ENCODE data around the gene AOPEP.

The AOPEP gene

GRCh38 chr9:95062596-95063065, 336.1 kb downstream of the AOPEP start:
- DNase-seq (ENCODE audit: low read depth): no peak

- no peak for DNase-seq (ENCODE audit: low read depth)
Measured at GRCh38 chr9:95063300-95063699, 336.8 kb downstream of the AOPEP start.

GRCh38 chr9:95065224-95065623, 338.7 kb downstream of the AOPEP start:
- DNase-seq (ENCODE audit: low read depth): no peak

- DNase-seq (ENCODE audit: low read depth): no peak
Measured at GRCh38 chr9:95067057-95067456, 340.6 kb downstream of the AOPEP start.

- no peak for DNase-seq (ENCODE audit: low read depth)
Measured at GRCh38 chr9:95067897-95068296, 341.4 kb downstream of the AOPEP start.

- DNase-seq (ENCODE audit: low read depth): no peak
Measured at GRCh38 chr9:95070549-95071021, 344.1 kb downstream of the AOPEP start.

- no peak for DNase-seq (ENCODE audit: low read depth)
Measured at GRCh38 chr9:95071450-95071849, 345.0 kb downstream of the AOPEP start.

- no peak for DNase-seq (ENCODE audit: low read depth)
Measured at GRCh38 chr9:95071925-95072324, 345.4 kb downstream of the AOPEP start.

- DNase-seq (ENCODE audit: low read depth): no peak
Measured at GRCh38 chr9:95073042-95073607, 346.6 kb downstream of the AOPEP start.

GRCh38 chr9:95073918-95074317, 347.4 kb downstream of the AOPEP start:
- no peak for DNase-seq (ENCODE audit: low read depth)

- DNase-seq (ENCODE audit: low read depth): no peak
Measured at GRCh38 chr9:95074632-95075031, 348.1 kb downstream of the AOPEP start.

GRCh38 chr9:95075700-95076099, 349.2 kb downstream of the AOPEP start:
- no peak for DNase-seq (ENCODE audit: low read depth)

GRCh38 chr9:95076696-95077052, 350.2 kb downstream of the AOPEP start:
- no peak for DNase-seq (ENCODE audit: low read depth)

GRCh38 chr9:95077053-95077765, 350.7 kb downstream of the AOPEP start:
- DNase-seq (ENCODE audit: low read depth): no peak

GRCh38 chr9:95077766-95078370, 351.4 kb downstream of the AOPEP start:
- DNase-seq (ENCODE audit: low read depth): no peak

GRCh38 chr9:95078511-95078910, 352.0 kb downstream of the AOPEP start:
- no peak for DNase-seq (ENCODE audit: low read depth)

GRCh38 chr9:95078939-95079338, 352.4 kb downstream of the AOPEP start:
- no peak for DNase-seq (ENCODE audit: low read depth)

- no peak for DNase-seq (ENCODE audit: low read depth)
Measured at GRCh38 chr9:95079461-95079860, 353.0 kb downstream of the AOPEP start.

GRCh38 chr9:95080961-95081647, 354.6 kb downstream of the AOPEP start:
- no peak for DNase-seq (ENCODE audit: low read depth)

- DNase-seq (ENCODE audit: low read depth): no peak
Measured at GRCh38 chr9:95081998-95082397, 355.5 kb downstream of the AOPEP start.

GRCh38 chr9:95082401-95083084, 356.0 kb downstream of the AOPEP start:
- DNase-seq (ENCODE audit: low read depth): no peak

- DNase-seq (ENCODE audit: low read depth): no peak
Measured at GRCh38 chr9:95083086-95083768, 356.7 kb downstream of the AOPEP start.

Data from CMK (cell line).